OCI-M2 (cell line): ENCODE results near the gene RFTN1.

Experiments used
- DNase-seq: peaks from one replicate; lab custom pipeline; 2025; ENCODE audit not compliant: unreplicated experiment; lab: John Stamatoyannopoulos, UW

The RFTN1 gene

GRCh38 chr3:16468336-16469098 is 45.0 kb downstream of the RFTN1 start:
- DNase-seq = no peak

DNA sequence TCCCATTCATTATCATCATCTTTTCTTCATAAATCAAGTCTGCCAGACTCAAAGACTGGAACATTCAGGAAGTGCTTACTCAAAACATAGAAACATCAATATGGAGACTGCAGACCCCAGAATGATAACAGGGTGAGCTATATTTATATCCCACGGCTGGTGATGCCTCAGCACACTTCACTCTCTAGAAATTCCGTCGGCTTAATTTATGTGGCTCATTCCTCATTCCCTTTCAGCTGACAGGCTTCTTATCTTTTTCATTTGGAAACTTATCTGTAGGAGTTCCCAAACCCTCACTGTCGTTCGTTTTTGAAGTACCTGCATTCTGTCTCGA is 45.5 kb downstream of the RFTN1 start:
- no peak for DNase-seq

DNA sequence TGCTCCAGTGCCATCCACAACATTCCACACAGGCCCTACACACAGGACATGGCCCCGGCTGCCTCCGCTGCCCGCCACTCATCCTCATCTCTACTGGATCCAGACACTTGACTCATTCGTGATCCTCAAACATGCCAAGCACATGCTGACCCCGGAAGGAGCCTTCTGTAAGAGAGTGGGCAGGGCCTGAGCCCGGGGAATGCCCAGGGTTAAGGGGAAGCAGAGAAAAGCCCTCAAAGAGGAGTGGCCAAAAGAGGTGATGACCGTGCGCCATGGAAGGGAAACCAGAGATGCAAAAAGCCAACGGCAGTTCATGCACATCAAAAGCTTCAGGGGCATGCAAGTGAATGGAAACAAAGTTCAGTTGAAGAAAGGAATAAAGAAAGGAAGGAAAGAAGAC is 46.1 kb downstream of the RFTN1 start:
- DNase-seq = no peak

DNA sequence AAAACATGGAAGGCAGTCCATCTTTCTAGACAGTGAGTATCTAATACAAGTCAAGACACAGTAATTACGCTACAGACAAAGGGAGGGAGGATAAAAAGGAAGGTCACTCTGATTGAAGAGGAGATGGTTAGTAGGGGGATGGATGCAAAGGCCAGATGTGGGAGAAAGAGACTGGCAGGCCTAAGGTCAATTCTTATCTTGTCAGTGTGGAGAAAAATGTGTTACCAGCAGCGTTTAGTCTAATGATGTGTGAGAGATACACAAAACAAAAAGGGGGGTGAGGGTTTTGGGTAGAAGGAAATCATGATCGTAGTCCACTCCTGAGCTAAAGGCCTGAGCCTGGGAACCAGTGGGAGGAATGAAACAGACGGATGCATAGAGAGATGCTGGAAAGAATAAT is 46.7 kb downstream of the RFTN1 start:
- no peak for DNase-seq

DNA sequence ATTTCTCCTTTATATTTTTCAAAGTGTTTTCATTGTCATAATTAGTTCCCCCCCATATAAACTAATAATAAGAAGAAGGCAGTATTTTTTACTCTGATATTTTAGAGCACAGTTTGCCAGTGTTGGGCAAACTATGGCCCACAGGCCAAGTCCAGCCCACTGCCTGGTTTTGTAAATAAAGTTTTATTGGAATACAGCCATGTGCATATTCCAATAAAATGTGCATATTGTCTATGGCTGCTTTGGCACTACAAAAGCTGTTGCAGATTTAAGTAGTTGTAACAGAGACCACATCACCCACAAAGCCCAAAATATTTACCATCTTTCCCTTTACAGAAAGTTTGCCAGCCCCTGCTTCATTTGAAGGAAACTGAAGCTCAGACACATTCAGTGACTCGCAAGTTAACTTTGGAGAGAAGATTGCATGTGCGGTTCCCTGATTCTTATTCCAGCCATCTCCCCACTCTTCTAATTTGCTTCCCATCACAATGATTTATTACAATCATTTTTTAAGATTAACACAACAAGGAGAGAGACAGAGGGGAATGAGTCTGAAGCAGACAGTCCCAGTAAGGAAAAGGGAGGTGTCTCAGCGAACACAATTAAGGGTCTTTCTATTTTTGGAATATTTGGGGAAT is 48.9 kb downstream of the RFTN1 start:
- DNase-seq = no peak

DNA sequence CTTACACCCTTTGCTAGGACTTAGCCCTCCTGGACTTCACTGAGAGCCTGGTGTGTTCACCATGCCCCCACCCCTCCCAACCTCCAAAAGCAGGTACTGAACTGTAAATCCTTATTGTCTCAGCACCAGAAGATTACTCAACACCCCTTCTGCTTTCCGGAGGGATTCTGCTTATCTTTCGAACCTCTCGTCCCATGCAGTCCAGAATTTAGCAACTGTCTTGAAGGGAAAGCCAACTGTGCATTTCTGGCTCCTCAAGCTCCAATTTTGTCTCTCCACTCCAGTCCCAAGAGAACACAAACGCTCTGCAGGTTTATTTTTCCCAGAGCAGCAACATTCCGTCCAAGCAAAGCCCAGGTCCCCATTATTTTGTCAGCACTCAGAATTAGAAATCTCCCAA is 49.6 kb downstream of the RFTN1 start:
- DNase-seq = no peak

DNA sequence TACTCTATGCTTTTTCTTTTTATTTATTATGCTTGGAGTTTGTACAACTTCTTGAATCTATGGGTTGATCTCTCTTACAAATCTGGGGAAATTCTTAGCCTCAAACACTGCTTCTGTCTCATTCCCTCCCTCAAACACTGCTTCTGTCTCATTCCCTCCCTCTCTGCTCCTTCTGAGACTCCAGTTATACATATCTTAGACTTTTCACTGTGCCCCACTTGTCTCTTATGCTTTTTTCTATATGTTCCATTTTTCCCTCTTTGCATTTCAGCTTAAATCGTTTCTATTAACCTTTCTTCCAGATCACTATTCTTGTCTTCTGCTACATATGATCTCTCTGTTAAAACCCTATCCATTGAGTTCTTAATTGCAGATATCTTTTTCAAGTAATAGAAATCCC is 50.4 kb downstream of the RFTN1 start:
- no peak for DNase-seq

GRCh38 chr3:16462679-16463078 is 50.8 kb downstream of the RFTN1 start:
- DNase-seq = no peak

- no peak for DNase-seq
Observed at GRCh38 chr3:16461463-16462245, 51.8 kb downstream of the RFTN1 start.

DNA sequence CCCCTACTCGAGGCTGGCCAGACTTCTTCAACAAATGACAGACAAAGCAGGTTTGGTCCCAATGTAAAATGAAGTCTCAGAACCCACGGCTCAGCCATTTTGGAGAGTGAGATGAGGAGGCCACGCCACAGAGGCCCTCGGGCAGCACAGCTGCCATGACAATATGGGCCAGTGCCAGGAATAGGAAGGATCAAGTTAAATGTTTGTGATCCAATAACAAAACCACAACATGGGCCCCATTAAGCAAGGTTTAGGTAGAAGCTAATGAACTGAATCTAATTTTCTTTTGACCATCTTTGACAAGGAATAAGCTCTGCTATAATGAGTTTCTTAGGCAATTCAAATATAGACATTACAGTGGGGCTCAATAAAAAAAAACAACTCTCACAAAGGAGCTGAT is 52.6 kb downstream of the RFTN1 start:
- DNase-seq = no peak

DNA sequence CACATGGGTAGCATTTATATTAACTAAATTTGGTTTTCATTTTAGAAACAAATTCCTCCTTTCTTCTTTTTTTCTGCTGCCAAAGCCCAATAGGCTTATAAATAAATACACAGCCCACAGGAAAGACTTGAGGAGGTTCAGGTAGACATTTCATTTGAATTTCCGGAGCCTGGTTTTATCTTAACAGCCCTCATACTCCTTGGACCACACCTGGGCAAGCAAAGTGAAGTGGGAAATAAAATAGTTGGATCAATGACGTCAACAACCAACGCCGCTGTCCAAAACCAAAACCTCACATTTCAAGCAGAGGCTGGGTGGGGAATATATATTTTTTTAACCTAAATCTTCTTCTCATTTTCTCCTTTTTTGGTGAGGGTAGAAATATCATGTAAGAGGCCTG is 53.2 kb downstream of the RFTN1 start:
- DNase-seq = no peak

DNA sequence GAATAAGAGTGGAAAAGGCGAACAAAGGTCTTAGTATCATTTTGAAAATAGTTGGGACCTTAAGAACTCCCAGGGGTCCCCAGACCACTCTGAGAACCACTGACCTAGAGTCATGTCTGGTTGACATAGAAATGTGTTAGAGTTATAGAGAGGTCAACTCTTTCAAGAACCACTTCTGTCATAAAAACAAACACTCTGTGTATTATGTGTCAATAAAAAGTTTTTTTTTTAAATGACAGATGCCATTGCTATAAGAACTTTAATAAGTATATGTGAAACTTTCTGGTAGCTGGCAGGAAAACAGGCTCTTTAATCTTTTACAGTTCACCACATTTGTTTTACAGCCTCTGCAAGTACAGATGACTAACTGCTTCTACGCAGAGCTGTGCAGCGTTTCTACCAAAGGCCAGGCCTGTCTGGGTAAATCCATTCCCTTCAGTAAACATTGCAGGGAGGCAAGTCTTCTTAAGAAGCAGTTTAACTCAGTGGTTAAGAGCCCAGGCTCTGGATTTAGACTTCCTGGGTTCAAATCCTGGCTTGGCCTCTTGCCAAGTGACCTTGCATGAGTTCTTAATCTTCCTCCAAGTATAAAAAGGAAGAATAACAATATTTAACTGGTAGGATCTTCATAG is 56.6 kb downstream of the RFTN1 start:
- DNase-seq = no peak

GRCh38 chr3:16455966-16456365 is 57.5 kb downstream of the RFTN1 start:
- DNase-seq = no peak

- no peak for DNase-seq
Observed at GRCh38 chr3:16455001-16455400, 58.5 kb downstream of the RFTN1 start.

DNA sequence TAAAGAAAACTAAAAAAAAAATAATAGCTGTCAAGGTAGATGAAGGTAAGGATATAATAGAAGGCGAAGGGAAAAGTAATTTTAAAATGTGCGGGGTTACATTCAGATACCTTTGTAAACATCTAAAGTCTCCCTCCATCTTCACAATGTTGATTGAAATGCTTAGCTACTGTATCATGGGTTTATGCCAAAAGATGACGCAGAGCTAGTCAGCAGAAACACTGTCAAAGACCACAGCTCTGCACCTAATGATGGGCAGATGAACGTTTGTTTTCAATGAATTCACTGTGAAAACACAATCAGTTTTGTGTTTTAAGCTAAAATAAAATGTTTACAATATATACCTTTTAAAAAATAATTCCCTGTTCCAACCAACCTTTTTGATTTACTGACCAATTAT is 61.2 kb downstream of the RFTN1 start:
- DNase-seq = no peak

- DNase-seq = no peak
Observed at GRCh38 chr3:16449369-16449768, 64.1 kb downstream of the RFTN1 start.

GRCh38 chr3:16448639-16449070 is 64.8 kb downstream of the RFTN1 start:
- no peak for DNase-seq

GRCh38 chr3:16447135-16447534 is 66.4 kb downstream of the RFTN1 start:
- no peak for DNase-seq

- DNase-seq = no peak
Observed at GRCh38 chr3:16444344-16444743, 69.2 kb downstream of the RFTN1 start.

GRCh38 chr3:16442730-16443129 is 70.8 kb downstream of the RFTN1 start:
- DNase-seq = no peak

DNA sequence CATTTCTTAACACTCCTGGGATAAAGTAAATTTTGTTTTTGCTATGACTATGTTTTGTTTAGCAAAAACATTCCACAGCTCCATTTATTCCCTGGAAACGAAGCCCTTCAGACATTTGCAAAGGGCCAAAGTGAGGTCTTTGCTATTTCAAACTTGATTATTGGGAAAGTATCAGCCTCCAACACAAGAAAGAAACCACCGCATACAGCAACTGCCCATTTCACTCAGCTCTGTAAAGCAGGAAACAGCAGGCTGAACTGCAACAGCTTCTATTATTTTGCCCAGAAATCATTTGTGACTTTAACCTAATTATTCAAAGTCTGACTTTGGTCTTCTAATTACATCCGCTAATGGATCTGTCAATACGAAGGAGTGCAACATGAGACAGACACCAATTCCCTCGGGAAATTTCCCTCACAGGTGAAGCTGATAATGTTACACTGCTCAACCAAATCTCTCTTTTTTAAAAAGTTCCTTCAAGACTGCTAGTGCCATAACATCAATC is 72.1 kb downstream of the RFTN1 start:
- DNase-seq = no peak
